Spleen (tissue), 7 donors: Measurements from ENCODE around the gene DAD1.

Experiments used
- POLR2A ChIP-seq, 3 donors: fragments of 450-650 bp; IDR thresholded peaks; one replicate each; pipeline ENCODE4 v1.5.1; 2017; ENCODE audit warnings: antibody characterized with exemption in 3 of 3, mild to moderate bottlenecking in 1 of 3
- TF ChIP-seq, protein P1 (sequence below), 11 experiments: fragments of 200-600 bp in 7 of 11; fragments of 450-650 bp in 4 of 11; sonication (generic) in 4 of 11; IDR thresholded peaks in 8 of 11; conservative IDR thresholded peaks in 3 of 11; 1 replicate in 7 of 11; 2 replicates in 4 of 11; pipeline versions ENCODE4 v1.4.0 to v1.8.0; 2016 to 2021; ENCODE audit warnings: antibody characterized with exemption in 11 of 11, inconsistent platforms in 4 of 11, mild to moderate bottlenecking in 1 of 11
- donor health status: DM: no; HTN: no; CAD: no; lungs with moderate emphysema.
- donor health status: DM: no; HTN: no; CAD: no.
- donor health status: DM: no; HTN: no; CAD: no.

DNA sequence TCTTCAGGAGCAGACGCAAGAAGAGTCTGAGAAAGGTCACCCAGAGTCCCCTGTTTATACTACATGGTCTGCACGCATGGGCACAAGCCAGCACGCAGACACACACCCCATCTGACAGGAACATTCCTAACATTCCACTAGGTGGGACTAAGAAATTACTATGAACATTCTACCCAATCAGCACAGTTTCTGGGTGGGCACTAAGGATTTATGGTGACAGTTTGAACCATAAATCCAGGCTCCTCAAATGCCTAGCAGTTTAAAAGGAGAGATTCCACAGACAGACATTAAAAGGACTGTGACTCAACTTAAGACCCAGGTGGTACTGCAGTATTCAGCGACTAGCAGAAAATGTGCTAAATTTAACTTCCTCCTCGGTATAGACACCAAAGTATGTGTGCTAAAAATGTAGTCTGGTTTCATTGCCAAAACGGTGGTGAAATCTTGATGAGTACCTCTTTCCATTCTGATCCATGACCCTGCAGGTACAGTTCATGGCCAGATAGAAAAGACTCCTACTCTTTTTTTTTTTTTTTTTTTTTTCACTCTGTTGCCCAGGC, 25.3 kb upstream of the DAD1 start:
- TF ChIP-seq, protein P1, sequence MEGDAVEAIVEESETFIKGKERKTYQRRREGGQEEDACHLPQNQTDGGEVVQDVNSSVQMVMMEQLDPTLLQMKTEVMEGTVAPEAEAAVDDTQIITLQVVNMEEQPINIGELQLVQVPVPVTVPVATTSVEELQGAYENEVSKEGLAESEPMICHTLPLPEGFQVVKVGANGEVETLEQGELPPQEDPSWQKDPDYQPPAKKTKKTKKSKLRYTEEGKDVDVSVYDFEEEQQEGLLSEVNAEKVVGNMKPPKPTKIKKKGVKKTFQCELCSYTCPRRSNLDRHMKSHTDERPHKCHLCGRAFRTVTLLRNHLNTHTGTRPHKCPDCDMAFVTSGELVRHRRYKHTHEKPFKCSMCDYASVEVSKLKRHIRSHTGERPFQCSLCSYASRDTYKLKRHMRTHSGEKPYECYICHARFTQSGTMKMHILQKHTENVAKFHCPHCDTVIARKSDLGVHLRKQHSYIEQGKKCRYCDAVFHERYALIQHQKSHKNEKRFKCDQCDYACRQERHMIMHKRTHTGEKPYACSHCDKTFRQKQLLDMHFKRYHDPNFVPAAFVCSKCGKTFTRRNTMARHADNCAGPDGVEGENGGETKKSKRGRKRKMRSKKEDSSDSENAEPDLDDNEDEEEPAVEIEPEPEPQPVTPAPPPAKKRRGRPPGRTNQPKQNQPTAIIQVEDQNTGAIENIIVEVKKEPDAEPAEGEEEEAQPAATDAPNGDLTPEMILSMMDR (IDR thresholded peaks at IDR 0.05 in 8 of 11, conservative IDR thresholded peaks at IDR 0.05 in 3 of 11) = no peak
- no peak for TF ChIP-seq POLR2A (IDR thresholded peaks at IDR 0.05)
